Sciatic nerve (tissue), 2 donors: ENCODE measurements around the gene KHSRP. TPM values are rescaled to one million over a fixed set of nuclear protein-coding genes. Genes with fewer than 3 reads are reported as not detected.
"Not testable (repeated sequence)": the region's sequence is repeated elsewhere in the genome, so short reads cannot be mapped to it uniquely, and the experiment has no call there.

ENCODE experiments used
- ATAC-seq: fragments of 200-7000 bp; cut with Tn5 transposase; one replicate; pipeline ENCODE4 v1.9.1; 2020; ENCODE audit warnings: mild to moderate bottlenecking, moderate library complexity
- DNase-seq: peaks from one replicate; pipeline ENCODE4 v3.0.0-alpha.2; 2020; ENCODE audit warnings: low spot score
- intact Hi-C: fragments of 100-400 bp; cut with DNase I; formaldehyde crosslinking; loops from one replicate; pipeline ENCODE4 v1.14.2; 2022
- total RNA-seq: library from RNA; stranded (reverse); fragmentation: NEBNext Ultra II Directional; extraction: Animal tissue kit (Norgen Biotek cat#: 25700); gene quantifications from one replicate; pipeline ENCODE4 v1.2.1, GENCODE V29; 2021
- donor health status: DM: no; HTN: no; CAD: no.
- donor health status: DM: no; HTN: no; CAD: no.

The KHSRP gene
- total RNA-seq, 1 donor from 2014 or later = 161 TPM

DNA sequence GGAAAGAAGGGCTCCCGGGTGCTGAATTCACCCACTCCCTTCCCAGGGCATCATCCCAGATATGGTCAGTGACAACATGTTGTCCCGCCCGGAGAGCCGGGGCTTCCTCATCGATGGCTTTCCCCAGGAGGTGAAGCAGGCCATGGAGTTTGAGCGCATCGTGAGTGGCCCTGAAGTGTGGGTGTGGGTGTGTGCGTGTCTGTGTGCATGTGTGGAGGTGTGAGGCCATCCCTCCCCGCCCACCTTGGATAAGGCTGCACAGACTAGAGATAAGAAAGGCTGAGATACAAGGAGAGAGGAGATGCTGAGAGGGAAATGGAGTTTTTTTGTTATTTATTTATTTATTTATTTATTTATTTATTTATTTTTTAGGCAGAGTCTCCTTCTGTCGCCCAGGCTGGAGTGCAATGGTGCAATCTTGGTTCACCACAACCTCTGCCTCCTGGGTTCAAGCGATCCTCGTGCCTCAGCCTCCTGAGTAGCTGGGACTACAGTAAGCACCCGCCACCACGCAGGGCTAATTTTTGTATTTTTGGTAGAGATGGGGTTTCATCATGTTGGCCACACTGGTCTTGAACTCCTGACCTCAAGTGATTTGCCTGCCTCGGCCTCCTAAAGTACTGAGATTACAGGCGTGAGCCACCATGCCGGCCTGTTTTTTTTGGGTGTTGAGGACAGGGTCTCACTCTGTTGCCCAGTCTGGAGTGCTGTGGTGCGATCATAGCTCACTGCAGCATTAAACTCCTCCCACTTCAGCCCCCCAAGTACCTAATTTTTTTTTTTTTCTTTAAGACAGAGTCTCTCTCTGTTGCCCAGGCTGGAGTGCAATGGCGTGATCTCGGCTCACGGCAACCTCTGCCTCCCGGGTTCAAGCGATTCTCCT is 24.3 kb downstream of the KHSRP start:
- intact Hi-C loops = loop anchor here (5.0 kb wide), 1 partner anchor 1298 kb away; no protein-coding TSS in a partner anchor
- not testable (repeated sequence) for DNase-seq, ATAC-seq

DNA sequence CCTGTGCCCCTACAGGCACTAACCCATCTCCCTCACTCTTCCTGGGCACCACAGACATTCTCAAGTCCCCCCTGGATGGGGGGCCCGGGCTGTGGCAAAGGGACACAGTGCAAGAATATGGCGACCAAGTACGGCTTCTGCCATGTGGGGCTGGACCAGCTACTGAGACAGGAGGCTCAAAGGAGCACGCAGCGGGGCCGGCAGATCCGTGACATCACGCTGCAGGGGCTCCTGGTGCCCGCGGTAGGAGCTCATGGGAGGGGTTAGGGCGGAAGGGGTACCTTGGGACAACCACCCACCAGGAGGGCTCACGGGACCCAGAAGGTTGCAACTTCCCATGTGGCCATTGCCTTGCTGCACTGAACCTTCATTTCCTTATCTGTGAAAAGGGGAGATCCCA is 28.3 kb downstream of the KHSRP start:
- no peak for ATAC-seq
- DNase-seq = no peak
- intact Hi-C loops = no loop called here

DNA sequence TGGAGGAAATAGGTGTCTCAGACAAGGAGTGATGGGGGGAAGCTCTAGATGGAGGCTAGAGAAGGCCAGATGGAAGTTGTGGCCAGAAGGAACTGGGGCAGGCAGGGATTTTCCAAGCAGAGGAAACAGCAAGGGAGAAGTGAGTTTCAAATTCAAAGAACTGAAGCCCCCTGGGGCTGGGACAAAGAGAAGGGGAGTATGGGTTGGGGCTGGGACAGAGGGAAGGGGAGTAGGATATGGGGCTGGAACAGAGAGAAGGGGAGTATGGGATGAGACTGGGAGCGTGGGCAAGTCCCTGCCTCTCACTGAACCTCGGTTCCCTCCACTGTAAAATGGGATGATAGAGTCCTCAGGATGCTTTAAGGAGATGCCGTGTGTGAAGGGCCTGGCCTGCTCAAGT is 29.8 kb downstream of the KHSRP start:
- intact Hi-C loops = no loop called here
- DNase-seq (no peak), ATAC-seq (no peak)

DNA sequence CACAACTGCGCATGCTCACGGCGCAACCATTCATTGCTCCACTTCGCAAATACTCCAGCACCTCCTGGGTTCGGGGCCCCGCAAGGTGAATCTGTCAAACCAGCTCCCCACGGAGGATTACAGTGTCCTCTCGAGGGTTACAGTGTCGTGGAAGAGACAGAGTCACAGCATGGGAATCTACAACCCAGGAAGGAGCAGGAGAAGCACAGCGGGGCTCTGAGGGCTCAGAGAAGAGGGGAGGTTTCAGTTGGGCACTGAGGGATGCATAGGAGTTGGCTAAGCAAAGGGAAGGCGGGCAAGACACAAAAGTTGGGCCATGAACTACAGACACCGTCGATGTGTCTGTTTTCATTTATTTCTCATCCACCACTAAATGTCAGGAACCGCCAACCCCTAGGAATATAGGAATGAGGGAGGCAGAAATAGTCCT is 30.6 kb downstream of the KHSRP start:
- no peak for ATAC-seq
- DNase-seq = no peak
- intact Hi-C loops = no loop called here

DNA sequence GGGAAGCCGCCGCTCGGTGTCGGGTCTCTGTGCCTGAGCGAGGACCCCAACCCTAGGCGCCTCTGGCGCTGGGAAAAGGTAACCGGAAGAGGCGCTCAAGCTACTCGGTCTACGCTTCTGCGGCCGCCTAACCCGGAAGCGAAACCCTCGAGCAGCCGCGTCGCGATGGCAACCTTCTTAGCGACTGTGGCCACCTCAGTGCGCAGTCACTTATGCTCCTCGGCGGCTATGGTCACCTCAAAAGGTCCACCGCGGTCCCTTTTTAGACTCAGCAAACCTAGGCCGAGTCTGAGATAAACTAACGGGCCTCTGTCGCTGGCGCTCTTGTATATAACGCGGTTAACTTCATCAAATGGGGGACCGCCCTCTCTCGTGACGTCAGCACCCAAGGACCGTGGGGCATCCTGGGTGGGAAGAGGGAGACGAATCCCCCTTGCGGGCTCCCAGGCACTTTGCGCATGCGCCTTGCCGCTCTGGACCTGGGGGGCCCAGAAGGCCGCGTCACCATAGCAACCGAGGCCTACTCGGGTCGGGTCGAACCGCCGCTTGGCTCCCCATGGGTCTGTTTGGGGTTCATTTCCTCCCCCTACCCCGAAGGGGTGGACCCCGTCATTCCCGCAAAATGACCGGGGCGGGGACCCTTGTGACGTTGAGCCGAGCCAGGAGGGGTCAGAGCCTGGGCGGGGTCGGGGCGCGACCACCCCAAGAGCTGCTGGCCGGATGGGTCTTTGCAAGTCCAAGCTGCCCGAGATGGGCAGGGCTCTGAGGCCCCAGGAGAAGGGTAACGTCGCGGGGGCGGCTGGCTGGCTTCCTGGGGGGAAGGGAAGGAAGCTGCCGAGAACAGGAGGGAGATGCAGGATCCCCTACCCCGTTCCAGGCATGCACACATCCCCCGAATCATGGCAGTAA is 31.3 kb downstream of the KHSRP start, which contains the start of gene GTF2F1:
TSS of gene GTF2F1 (minus strand) at position 91 of the 909 bp plus-strand sequence. CDS start 169 bp downstream, outside the sequence.
- ATAC-seq = peak; percentile 98
- intact Hi-C loops = no loop called here
- DNase-seq = peak; percentile 99

DNA sequence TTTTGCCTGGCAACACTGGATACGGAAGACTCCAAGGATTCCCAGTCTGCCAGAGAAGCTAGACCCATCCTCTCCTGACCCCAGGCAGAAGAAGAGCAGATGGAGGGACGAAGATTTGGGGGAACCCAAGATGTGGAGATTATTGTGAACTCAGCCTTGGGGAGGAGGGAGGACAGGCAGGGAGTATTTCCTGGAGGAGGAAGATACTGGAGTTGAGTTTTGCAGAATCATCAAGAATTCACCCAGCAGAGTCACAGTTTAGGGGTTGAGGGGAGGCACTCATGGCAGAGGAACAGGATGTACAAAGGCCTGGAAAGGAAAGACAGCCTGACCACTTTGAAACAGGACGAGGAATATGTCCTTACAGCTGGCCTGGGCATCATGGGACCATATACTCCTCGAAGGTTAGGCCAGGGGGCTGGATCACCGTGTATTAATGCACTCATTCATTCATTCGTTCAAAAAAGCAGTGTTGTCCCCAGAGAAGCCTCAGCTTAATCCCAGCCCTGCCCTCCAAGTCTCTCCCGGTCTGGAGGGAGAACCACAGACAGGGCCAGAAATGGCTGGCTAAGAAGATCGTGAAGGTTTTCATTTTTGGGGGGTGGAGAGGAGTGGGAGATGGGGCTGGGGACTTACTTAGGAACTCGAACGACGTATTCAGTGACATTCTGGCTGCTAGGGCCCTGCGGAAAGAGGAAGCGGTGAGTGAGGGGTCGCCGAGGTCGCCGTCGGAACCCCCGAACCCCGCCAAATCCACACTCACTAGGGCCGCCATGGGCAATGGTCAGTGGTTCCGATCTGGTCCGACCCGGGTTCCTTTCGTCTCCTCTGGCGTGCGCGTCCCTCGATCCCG is 32.2 kb downstream of the KHSRP start:
- intact Hi-C loops = no loop called here
- ATAC-seq = no peak

DNA sequence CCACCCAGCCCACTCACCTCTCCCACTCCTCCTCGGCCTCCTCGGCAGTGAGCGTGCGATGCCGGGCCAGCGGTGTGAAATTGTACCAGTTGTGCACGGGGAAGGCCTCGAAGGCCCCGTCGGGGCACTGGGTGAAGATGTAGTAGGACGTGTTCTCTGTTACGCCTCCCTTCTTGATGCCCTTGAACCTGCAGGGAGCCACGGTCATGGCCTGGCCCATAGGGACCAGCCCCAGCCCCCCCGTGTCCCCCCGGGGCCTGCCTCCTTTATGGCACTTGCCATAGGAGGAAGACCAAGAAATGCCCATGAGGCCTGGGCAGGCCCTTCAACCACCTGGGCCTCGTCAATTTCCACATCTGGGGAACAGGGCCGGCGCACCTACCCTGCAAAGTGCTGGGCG is 37.2 kb downstream of the KHSRP start:
- intact Hi-C loops = no loop called here
- DNase-seq (no peak), ATAC-seq (no peak)

More for the DNA sequence above, 32.2 kb downstream of the KHSRP start:
- no peak for DNase-seq

DNA sequence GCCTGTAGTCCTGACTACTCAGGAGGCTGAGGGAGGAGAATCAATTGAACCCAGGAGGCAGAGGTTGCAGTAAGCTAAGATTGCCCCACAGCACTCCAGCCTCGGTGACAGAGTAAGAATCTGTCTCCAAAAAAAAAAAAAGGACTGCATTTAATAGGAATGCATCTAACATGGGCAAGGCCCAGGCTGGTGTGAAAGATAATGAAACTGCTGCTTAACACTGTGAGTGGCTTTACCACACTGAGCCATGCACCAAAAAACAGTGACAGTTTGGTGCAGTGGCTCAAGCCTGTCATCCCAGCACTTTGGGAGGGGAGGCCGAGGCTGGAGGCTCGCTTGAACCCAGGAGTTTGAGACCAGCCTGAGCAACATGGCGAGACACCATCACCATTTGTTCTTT is 40.2 kb downstream of the KHSRP start:
- no peak for DNase-seq
- no peak for ATAC-seq
- intact Hi-C loops = no loop called here

DNA sequence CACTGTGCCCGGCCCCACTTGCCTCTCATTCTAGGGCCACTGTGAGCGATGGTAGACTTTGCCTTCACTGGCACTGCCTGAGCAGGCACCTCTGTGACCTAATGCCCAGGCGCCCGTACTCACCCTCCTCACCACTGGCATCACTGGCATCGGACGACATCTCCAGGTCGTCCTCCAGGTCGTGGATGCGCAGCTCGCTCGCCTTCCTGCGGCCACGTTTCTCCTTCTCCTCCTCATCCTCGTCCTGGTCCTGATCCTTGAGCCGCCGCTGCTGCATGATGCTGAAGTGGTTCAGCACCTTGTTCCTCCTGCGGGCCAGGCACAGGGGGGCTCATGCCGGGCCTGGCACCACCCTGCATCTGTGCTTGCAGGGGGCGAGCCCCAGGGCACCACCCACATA is 41.4 kb downstream of the KHSRP start:
- intact Hi-C loops = no loop called here
- DNase-seq (no peak), ATAC-seq (no peak)

DNA sequence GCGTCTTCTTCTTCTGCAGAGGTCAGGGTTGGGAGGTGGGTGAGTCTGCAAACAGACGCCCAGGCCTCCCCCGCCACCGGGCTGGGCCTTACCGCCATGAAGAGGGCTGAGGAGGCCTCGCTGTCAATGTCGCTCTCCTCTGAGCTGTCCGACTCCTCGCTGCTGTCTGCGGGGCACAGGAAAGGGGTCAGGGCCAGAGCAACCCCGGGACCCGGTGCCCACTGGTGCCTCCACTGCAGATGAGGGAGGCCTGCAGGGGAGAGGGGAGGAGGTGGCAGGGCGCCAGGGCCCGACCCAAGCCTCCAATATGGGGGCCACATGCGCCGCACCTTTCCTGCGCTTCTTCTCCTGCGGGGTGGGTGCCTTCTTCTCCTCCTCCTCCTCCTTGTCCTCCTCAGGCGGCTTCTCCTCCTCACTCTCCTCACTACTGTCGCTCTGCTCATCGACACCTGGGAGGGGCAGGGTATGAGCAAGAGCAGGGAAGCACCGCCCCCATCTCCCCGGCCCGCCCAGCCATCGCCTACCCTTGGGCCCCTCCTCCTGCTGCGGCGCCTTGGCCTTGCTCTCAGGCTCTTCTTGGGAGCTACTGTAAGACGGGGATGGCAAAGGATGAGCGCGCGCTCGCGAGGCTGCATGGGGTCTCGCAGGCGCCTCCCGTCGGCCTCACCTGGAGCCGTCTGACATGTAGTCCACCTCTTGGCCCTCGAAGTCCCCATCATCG is 43.4 kb downstream of the KHSRP start:
- no peak for DNase-seq
- ATAC-seq = no peak
- intact Hi-C loops = no loop called here

DNA sequence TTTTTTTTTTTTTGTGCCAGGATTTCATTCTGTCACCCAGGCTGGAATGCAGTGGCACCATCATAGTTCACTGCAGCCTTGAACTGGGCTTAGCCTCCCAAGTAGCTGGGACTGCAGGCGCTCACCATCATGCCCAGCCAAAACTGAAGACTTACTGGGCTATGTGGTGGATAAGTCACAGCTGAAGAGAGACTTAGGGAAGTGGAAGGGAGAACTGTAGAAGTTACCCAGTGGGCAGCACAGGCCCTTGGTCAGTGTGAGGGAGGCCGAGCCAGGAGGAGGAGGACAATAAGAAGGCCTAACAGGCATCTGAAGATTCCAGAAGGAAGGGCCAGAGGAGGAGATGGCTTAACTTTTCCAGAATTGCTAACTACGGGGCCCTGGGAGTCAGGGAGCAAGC is 44.9 kb downstream of the KHSRP start:
- no peak for DNase-seq
- no peak for ATAC-seq
- intact Hi-C loops = no loop called here

DNA sequence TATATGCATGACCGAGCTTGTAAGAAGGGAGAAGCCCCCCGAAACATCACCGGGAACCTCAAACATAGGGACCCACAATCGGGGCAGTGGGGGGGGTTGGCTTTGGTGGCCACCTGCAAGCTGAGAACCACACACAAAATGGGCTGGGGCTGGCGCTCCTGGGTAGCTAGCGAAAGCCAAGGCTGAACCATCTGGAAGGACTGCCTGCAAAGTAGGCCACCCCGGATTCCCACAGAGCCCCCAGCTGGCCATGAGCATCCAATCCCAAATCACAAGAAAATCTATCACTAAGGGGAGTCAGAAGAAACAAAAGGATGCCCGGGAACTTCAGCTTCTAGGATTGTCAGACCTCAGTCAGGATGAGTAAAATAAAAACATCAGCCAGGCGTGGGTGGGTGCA is 46.1 kb downstream of the KHSRP start:
- ATAC-seq (no peak), DNase-seq (no peak)
- intact Hi-C loops = no loop called here

DNA sequence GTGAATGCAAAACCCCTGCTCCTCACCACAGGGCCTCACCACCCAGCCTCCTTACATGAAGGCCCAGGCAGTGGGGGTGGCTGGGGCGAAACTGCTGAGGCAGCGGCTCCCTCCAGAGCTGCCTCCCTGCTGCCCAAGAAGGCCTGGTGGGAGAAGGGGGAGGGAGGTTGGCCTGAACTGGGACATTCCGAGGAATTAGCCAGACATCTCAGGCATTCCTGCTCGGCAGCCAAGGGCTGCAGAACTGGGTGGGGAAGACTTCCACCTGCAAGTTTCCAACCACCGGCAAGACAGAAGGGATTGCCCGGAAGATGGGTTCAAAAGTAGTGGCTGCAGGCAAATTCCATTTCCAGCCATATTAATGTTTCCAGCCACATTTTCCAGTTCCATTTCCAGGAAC is 46.6 kb downstream of the KHSRP start:
- intact Hi-C loops = no loop called here

DNA sequence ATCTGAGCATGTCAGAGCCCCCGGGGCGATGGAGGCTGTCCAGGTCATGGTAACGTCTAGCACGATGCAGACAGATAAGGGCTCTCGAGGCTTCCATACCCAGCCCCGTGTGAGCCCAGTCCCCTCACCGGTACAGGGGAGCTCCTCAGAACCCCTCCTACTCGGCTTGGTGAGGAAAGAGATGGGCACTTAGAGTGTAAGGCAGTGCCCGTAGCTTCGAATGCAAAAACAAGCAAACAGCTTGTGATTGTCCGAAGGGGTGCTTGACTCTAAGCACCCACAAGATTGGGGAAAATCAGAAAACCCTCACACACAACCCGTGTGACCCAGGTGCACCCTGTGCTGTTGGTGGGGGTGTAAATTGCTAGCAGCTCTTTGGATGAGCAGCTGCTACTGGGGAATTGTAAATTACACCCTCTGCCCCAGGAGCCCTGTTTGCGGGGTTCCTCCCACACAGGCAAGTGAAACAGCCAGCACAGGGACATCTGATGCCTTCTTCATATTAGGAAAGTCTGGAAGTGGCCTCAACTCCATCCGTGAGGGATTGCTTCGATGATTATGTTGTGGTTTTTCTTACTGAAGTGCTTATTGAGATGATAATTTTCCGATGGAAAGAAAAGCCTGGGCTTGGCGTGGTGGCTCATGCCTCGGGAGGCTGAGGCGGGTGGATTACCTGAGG is 48.0 kb downstream of the KHSRP start:
- no peak for ATAC-seq
- no peak for DNase-seq
- intact Hi-C loops = no loop called here

More for the DNA sequence above, 46.6 kb downstream of the KHSRP start:
- ATAC-seq = no peak
- no peak for DNase-seq

DNA sequence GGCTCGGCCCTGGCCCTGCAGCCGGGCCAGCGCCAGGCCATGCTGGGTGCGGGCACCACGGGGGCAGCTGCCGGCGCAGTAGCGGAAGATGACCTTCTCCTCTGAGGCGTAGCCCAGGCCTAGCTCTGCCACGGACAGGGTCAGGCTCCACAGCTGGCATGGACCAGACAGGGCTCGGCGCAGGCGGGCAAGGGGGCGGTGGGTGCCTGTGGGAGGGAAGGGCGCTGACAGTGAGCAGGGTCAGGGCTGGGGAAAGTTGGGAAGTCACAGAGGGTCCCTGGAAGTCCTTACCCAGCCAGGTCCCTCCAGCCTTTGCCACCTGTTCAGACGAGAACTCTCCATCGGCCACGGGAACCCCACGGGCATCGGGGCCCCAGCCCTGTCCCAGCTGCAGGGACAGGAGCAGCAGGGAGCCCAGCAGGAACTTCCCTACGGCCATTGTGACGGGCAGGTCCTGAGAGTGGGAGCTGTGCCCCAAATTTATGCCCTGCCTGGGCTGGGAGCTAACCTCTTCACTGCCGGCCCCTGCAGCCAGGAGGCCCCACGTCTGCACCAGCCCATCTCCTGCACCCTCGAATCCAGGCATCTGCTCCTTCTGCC is 49.1 kb downstream of the KHSRP start, which contains the start of gene PSPN:
TSS of gene PSPN (minus strand) at position 523 of the 600 bp plus-strand sequence. CDS start at position 439, 84 bp downstream.
- intact Hi-C loops = no loop called here
- ATAC-seq (no peak), DNase-seq (no peak)

DNA sequence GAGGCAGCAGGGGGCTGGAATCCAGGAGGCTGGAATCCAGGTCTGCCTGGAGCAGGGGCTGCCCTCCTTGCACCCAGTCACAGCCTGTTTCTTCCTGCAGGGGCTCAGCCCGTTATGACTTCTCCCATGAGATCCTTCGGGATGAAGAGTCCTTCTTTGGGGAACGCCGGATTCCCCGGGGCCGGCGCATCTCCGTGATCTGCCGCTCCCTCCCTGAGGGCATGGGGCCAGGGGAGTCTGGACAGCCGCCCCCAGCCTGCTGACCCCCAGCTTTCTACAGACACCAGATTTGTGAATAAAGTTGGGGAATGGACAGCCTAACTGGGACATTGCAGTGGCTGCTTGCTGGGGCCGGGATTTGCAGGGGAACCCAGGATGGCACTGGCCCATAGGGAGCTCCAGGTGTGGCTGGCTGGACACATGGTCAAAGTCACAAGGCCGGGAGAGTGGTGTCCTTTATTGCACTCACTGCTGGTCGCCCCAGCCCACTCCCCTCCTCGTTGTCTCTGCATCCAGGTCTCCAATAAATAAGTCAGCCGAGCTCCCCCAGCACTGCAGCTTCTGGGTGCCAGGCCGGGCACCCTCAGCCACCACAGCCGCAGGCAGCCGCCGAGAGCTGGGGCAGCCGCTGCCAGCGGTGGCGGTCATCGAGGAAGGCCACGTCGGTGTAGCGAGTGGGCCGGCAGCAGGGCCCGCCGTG is 49.8 kb downstream of the KHSRP start:
- intact Hi-C loops = no loop called here
- ATAC-seq = no peak
- DNase-seq = no peak
